GM21825 (cell line): ENCODE results near the gene MTSS2.
"Not testable (repeated sequence)": the region's sequence is repeated elsewhere in the genome, so short reads cannot be mapped to it uniquely, and the experiment has no call there.

Experiments
- ATAC-seq: cut with Tn5 transposase; IDR thresholded peaks from one replicate; pipeline ENCODE4 v1.9.1; 2021; ENCODE audit warnings: mild to moderate bottlenecking, moderate library complexity; ENCODE audit not compliant: unreplicated experiment

The MTSS2 gene

DNA sequence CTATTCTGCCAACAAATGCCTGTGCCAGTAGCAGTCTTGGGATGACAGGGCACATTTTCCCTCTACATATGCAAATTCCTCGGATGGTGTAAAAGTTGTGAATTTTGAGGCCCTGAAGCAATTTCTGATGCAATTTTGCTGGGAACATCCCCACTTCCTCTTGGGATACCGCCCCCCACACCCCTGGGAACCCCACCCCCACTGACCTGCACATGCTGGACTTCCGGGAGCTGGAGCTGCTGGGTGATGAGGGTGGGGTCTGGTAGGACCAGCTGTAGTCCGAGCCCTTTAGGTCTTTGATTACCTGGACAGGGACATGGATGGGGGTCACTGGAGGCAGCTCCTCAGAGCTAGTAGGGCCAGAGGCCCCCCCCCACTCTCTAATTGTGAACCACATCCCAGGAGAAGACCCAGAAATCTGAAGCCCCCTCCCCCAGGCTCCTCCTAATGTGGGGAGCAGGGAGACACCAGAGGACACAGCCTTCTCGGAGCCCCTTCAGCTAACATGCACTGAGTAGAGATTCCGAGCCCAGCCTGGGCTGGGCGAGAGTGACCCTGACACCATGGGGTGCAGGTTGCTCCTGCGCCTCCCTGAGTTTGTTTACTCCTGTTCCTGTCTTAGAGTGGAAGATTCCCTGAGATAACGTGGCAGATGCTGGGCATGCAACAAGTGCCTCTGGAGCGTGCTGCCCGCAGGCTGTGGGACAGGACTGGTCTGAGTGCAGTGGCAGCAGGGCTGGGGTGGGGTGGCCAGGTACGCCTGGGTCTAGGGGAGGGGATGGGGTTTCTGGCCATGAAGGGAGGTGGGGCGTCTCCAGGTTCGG, 9.0 kb downstream of the MTSS2 start:
- ATAC-seq, result no peak

DNA sequence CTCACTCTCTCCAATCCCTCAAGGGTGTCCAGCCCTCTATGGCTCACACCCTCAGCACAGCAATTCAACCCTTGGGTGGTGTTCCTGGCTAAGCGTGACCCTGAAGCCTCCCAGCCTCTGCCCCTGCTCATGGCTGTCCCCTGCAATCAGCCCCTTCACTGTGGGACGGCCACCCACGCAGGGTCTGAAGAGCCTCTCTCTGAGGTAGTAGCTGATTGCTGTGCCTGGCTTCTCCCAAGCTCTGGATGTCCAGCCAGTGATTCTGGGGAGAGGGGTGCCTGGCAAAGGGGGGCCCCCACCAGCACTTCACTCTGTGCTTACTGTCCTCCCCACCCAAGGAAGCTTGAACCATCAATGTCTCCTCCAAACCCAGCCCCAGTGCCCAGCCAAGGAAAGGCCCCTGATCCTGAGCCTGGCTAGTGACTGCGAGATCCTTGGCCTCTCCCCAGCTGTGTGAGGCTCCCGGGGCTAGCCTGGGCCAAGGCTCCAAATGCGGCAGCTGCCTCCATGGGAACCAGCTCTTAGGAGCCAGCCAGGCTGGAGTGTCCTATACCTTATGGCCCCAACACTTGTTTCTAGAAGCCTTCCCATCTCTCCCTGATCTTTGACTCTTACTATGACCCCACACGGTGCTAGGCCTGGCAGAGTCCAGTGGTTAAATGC, 9.9 kb downstream of the MTSS2 start:
- no peak for ATAC-seq

- ATAC-seq, result no peak
These were observed 11.4 kb downstream of the MTSS2 start for GRCh38 chr16:70674221-70675014.

DNA sequence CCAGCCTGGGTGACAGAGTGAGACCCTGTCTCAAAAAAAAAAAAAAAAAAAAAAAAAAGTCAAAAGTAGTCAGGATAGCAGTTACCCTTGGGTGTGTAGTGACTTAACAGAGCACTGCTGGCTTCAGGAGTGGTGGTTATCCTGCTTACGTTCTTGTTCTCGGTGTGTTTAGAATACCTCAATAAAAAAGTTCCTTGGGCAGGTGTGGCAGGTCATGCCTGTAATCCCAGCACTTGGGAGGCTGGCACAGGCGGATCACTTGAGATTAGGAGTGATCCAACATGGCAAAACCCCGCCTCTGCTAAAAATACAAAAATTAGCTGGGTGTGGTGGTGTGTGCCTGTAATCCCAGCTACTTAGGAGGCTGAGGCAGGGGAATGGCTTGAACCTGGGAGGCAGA, 14.9 kb downstream of the MTSS2 start:
- ATAC-seq, result not testable (repeated sequence)

DNA sequence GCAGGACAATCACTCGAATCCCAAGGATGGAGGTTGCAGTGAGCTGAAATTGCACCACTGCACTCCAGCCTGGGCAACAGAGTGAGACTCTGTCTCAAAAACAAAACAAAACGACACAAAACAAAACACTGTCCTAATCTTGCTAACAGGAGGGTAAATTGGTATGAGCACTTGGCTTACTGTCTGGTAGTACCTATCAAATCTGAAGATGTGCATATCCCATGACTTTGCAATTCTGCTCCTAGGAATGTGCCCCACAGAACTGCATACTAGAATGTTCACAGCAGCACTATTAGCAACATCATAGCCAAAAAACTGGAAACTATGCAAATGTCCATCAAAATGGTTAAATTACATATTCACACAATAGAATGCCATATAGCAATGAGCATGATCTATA, 15.7 kb downstream of the MTSS2 start:
- no peak for ATAC-seq

GRCh38 chr16:70665806-70666735, 19.8 kb downstream of the MTSS2 start:
- ATAC-seq, result no peak

DNA sequence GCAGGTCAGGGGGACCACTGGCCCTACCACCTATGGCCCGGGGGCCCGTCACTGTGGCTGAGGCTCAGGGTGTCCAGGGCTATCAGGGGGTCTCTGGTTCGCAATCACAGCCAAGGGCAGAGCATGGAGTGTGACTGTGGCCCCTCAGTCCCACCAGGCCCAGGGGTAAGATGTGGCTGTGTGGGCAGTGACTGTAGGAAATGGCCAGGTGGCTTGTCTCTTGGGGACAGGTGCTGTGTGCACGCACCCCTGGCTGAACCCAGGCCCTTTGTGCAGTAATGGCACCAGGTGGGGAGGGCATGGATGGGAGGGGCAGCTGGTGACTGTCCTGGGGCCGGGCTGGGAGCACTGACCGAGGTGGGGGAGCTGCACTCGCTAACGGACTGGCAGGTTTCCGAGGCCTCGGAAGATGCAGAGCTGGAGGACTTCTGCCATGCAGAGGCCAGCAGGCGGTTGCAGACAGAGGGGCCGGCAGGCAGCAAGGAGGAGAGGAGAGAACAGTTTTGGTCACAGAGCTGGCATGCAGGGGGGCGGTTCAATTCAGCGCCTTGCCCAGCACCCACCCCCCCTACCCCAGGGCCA, 20.6 kb downstream of the MTSS2 start:
- ATAC-seq, result no peak

DNA sequence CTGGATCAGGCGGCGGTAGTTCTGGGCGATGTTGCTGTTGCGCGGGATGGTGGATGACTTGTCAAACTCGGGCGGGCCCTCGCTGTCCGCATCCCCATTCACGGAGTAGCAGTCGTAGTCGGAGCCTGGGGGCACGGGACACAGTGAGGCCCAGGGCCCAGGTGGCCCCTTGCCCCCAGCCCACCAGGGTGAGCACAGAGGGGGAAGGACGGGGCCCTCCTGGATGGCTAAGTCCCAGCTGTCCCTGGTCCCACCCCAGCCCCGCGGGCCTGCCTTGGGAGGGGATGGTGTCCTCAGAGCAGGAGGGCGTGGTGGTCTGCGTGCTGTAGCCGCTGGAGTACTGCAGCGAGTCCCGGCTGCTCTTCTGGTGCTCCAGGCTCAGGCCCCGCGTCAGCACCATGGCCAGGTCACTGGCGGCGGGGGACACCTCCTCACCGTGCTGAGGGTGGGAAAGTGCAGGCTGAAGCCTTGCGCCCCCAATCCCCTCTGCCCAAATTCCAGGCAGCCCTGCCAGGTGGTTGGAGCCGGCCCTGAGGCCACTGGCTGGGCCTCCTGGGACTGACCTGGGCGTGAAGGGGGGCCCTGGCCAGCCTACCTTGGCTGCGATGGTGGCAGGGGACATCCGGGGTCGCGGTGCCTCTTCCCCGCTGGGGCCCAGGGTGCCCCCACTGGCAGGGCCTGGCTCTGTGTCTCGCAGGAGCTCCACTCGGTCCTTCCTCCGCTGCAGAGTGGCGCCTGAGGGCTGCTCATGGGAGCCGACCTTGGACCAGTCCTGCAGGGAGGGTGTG, 21.3 kb downstream of the MTSS2 start:
- no peak for ATAC-seq

DNA sequence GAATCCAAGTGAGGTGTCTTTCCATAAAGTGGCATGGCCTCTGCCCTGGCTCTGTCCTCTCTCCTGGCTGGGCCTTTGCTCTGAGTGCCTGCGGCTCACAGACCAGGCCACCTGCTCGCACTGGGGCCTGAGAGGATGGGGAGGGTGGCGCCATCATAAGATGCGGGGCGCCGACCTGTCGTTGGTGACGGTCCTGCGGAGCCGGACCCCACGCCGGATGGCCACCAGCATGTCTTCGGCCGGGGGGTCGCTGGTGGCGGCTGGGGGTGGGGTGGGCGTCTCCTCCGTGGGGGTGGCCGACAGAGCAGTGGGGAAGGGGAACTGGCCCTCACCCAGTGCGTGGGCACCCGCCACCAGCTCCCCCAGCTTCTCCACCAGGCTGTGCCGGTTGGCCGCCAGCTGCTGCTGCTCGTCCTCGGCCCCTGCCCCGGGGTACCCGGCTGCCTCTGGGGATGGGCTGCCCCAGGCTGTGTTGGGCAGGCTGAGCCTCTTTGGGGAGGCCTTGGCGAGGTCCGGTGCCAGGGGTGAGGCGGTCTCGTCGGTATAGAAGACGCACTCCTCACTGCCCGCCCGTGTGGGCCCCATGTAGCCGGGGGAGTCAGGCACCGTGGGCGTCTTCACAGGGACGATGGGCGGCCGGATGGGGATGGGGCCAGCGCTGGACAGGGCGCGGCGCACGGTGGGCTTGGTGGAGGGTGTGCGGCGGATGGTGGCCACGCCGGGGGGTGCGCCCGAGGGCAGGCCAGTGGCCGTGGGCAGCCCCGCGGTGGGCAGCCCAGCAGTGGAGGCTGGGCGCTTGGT, 22.1 kb downstream of the MTSS2 start:
- ATAC-seq, result no peak

- no peak for ATAC-seq
These were observed 22.8 kb downstream of the MTSS2 start for GRCh38 chr16:70662991-70663523.

GRCh38 chr16:70661918-70662641, 23.8 kb downstream of the MTSS2 start:
- no peak for ATAC-seq

DNA sequence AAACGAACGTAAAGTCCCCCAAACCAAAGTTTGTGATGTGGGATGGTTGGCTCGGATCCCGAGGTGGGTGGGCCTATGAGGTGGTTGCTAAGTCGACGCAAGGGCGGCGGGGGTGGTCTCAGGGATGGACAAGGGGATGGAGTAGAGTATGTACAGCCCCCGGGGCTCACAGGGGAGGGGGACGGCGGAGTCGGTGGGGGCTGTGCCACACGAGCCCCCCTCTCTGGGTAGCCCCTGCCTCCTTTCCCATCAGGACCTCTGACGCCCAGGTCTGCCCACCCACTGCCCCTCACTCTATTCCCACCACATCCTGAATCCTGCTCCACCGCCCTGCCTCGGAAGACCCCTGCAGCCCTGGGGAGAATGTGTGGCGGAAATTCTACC, 24.3 kb downstream of the MTSS2 start:
- no peak for ATAC-seq

DNA sequence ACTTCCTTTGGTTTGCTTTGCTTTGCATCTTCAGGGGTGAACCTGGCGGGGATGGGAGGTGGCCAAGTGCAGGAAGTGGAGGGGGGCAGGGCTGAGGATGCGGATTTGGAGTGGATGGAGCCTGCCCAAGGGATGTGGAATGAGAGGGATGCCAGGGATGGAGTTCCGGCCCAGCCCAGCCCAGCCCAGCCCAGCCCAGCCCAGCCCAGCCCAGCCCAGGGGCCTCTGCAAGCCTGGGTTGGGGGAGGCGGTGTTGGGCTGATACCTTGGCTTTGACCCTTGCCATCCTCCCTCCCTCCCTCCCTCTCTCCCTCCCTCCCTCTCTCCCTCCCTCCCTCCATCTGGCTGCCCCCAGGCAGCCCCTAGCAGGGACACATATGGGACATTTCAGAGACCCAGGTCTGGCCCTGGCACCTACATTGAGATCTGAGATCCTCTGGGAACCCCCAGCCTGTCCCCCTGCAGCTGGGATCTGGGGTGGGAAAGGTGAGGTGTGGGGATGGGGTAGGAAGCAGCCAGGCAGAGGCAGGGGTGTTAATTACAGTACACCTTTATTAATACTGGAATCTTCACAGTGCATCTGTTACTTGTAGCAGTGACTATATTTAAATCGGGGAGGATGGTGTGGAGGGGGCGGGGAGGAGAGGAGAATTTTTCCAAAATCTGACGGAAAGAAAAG, 25.0 kb downstream of the MTSS2 start:
- ATAC-seq, result no peak

- ATAC-seq, result no peak
These were observed 25.7 kb downstream of the MTSS2 start for GRCh38 chr16:70659953-70660671.

DNA sequence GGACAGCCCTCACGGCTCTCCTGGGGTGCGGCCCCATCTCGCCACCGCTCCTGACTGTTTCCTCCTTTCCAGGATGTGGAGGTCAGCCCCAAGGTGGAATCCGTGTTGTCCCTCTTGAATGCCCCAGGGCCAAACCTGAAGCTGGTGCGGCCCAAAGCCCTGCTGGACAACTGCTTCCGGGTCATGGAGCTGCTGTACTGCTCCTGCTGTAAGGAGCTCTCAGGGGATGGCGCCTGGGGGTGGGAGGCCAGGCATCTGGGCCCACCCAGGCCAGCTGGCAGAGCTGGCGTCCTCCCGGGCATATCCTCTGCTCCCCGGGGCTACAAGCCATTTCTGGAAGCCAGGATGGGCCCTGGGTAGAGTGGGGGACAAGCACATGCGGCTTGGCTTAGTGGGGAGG, 26.3 kb downstream of the MTSS2 start:
- no peak for ATAC-seq

- ATAC-seq, result no peak
These were observed 26.9 kb downstream of the MTSS2 start for GRCh38 chr16:70658921-70659320.

DNA sequence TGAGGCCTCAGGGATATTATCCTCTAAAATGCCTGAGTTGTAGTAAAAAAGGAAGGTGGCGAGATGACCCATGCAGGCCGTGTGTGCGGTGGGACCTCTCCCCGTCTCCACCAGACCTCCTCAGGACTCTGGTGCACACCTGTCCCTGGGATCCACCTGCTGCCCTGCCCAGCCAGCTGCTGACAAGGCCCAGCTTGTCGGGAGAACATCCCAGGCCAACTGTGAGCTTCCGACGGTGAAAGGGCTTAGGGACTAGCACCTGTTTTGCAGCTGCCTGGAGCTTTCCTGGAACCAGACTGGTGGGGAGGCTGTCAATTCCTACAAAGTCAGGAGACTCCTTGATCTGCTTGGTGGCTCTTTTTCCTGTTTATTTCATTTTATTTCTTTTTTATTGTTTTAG, 27.9 kb downstream of the MTSS2 start:
- no peak for ATAC-seq
